ENCODE measurements around the gene NKAIN2. TPM values are rescaled to one million over a fixed set of nuclear protein-coding genes. Genes with fewer than 3 reads are reported as not detected.
"Not testable (repeated sequence)": the region's sequence is repeated elsewhere in the genome, so short reads cannot be mapped to it uniquely, and the experiment has no call there.

The NKAIN2 gene
- total RNA-seq, 1 donor: under 0.01 TPM

DNA sequence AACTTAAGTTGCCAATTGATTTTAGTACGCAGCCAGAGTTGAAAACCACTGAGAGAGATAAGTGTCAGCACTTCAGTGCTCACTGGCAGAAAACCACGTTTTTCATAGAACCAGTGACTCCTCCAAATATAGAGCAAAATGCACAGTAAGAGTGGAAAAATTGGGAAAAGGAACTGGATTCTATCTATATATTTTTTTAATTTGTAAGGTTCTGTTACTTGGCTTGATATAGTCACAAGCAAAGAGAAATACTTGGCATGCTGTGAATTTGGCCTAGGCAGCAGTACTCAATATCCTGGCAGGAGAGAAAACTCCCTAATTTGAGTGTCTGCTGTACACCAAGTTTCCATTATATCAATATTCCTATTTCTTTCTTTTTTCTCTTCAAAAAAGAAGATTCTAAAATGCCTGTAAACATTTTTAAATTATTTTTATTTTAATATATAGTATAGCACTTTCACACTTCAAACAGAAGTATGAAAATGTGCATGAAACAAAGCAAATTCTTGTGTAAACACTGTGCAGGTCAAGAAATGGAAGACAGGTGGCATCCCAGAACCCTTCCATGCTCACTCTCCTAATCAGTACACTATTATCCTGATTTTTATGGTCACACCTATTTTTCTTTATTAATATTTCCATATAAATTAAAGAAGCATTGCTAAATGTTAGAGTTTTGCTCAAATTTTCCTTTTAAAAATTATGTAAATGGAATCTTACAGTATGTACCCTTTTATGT, 596.8 kb downstream of the NKAIN2 start:
- no peak for DNase-seq (ENCODE audit: low read depth)
- H3K4me3 ChIP-seq (ENCODE audit: low read depth, low read length): no peak overlapping the region
- TF ChIP-seq, protein P1, sequence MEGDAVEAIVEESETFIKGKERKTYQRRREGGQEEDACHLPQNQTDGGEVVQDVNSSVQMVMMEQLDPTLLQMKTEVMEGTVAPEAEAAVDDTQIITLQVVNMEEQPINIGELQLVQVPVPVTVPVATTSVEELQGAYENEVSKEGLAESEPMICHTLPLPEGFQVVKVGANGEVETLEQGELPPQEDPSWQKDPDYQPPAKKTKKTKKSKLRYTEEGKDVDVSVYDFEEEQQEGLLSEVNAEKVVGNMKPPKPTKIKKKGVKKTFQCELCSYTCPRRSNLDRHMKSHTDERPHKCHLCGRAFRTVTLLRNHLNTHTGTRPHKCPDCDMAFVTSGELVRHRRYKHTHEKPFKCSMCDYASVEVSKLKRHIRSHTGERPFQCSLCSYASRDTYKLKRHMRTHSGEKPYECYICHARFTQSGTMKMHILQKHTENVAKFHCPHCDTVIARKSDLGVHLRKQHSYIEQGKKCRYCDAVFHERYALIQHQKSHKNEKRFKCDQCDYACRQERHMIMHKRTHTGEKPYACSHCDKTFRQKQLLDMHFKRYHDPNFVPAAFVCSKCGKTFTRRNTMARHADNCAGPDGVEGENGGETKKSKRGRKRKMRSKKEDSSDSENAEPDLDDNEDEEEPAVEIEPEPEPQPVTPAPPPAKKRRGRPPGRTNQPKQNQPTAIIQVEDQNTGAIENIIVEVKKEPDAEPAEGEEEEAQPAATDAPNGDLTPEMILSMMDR (IDR thresholded peaks at IDR 0.05; ENCODE audit: insufficient read depth, low read length): no peak

DNA sequence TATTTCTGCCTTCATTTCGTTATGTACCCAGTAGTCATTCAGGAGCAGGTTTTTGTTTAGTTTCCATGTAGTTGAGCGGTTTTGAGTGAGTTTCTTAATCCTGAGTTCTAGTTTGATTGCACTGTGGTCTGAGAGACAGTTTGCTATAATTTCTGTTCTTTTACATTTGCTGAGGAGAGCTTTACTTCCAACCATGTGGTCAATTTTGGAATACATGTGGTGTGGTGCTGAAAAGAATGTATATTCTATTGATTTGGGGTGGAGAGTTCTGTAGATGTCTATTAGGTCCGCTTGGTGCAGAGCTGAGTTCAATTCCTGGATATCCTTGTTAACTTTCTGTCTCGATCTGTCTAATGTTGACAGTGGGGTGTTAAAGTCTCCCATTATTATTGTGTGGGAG, 606.8 kb downstream of the NKAIN2 start:
- not testable (repeated sequence) for H3K4me3 ChIP-seq (ENCODE audit: low read depth, low read length); DNase-seq (ENCODE audit: low read depth)

DNA sequence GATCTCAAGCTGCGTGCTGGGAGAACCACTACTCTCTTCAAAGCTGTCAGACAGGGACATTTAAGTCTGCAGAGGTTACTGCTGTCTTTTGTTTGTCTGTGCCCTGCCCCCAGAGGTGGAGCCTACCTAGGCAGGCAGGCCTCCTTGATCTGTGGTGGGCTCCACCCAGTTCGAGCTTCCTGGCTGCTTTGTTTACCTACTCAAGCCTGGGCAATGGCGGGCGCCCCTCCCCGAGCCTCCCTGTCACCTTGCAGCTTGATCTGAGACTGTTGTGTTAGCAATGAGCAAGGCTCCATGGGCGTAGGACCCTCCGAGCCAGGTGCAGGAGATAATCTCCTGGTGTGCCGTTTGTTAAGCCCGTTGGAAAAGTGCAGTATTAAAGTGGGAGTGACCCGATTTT, 609.0 kb downstream of the NKAIN2 start:
- DNase-seq (ENCODE audit: low read depth); H3K4me3 ChIP-seq (ENCODE audit: low read depth, low read length): not testable (repeated sequence)

DNA sequence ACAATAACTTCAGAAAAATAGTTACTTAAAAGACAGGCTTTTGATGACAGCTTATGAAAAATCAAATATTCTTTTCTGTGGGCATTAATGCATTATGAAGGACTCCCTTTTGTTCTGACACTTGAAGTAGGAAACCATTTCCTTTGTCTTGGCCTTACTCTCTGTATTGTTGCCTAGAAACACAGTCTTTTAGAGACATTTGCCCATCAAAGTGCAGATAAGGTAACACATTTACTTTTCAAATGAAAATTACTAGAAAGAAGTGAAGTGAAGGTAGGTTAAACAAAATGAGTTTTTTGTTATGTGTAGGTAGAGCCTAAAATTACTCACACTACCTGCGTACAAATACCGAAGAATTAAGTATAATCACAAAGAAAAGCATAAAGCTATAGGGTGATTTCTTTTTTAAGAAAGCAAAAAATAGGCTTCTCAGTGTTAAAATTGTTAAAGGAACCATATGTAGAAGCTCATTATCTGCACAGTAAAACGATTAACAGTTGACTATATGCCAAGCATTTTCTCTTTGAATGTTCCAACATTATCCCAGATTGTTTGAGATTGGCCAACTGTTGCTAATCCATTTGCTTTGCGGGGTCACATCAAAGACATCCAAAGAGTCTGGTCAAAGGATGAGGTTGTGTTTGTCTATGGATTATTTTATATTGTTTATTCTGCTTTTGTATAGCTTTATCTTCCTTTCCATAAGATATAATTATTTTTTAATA, 616.6 kb downstream of the NKAIN2 start:
- H3K4me3 ChIP-seq (ENCODE audit: low read depth, low read length): no peak overlapping the region
- TF ChIP-seq, protein P1 (IDR thresholded peaks at IDR 0.05; ENCODE audit: insufficient read depth, low read length): no peak
- DNase-seq (ENCODE audit: low read depth): no peak

DNA sequence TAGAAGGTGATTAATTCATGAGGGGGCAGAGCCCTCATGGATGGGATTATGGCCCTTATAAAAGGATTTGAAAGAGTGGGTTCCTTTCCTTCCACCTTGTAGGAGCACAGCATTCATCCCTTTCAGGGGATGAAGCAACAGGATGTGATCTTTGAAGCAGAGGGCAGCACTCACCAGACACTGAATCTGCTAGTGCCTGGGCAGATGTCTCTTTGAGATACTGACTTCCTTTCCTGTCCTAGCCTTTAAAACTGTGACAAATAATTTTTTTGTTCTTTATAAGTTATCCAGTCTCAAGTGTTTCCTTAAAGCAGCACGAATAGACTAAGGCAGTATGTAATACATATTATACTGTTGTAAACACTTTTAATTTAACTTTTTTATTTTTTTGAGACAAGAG, 620.0 kb downstream of the NKAIN2 start:
- H3K4me3 ChIP-seq (ENCODE audit: low read depth, low read length): no peak overlapping the region
- TF ChIP-seq, protein P1 (IDR thresholded peaks at IDR 0.05; ENCODE audit: insufficient read depth, low read length): no peak
- DNase-seq (ENCODE audit: low read depth): no peak

DNA sequence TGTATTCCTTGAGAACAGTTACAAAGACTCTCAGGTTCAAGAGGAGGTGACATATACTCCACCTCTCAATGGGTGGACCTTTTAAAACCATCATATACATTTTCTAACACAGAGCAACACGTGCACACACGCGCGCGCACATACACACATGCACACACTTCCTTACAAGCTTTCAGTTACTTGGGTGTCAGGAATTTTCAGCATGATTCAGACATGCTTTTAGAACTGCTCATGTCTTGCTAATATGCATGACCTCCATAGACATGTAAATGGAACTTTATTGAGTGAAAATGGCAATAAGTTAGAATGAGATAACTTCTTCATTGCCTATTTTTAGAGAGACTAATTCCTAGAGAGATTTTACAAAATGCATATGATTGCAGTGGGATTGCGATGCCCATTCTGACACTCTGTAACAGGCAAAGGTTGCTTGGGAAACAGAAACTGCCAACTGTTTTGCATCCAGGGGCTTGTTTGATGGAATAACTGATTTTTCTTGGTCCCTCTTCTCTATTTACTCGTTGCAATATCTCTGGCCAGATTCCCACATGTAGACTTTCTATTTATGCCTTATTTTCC, 627.2 kb downstream of the NKAIN2 start:
- TF ChIP-seq, protein P1 (IDR thresholded peaks at IDR 0.05; ENCODE audit: insufficient read depth, low read length): no peak
- DNase-seq (ENCODE audit: low read depth): no peak
- no peak overlapping the region for H3K4me3 ChIP-seq (ENCODE audit: low read depth, low read length)

DNA sequence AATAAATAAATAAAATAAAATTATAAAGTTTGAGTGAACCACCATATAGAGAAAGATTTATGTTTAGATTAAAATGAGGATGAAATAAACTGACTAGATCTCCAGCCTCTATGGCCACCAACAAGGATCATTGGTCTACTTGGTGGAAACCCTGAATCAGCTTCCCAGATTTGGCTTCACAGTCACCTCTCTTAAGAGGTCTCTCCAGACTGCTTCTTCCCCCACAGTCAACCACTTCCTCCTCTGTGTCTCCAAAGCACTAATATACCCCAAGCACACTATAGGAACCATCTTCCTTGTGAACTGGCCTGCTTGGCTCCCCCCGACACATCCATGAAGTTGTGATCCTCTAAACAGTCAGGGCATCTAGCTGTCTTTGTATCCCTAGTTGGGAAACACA, 629.0 kb downstream of the NKAIN2 start:
- H3K4me3 ChIP-seq (ENCODE audit: low read depth, low read length): no peak overlapping the region
- TF ChIP-seq, protein P1 (IDR thresholded peaks at IDR 0.05; ENCODE audit: insufficient read depth, low read length): no peak
- DNase-seq (ENCODE audit: low read depth): no peak

All from fibroblast of the aortic adventitia (primary cell).